Lower lobe of right lung (tissue), 2 donors: Measurements from ENCODE around the gene NRXN3. TPM values are rescaled to one million over a fixed set of nuclear protein-coding genes. Genes with fewer than 3 reads are reported as not detected.

Experiments used
- ATAC-seq, 2 donors: fragments of 200-7000 bp; cut with Tn5 transposase; one replicate each; pipeline ENCODE4 v1.9.1; 2020 to 2022; ENCODE audit warnings: mild to moderate bottlenecking in 2 of 2, moderate library complexity in 2 of 2
- DNase-seq: peaks from one replicate; pipeline ENCODE4 v3.0.0-alpha.2; 2020
- H3K27ac ChIP-seq: fragments of 200-600 bp; one replicate; pipeline ENCODE4 v1.8.0; 2022
- H3K27me3 ChIP-seq: fragments of 200-600 bp; one replicate; pipeline ENCODE4 v1.8.0; 2022; ENCODE audit warnings: low read depth
- H3K36me3 ChIP-seq: fragments of 200-600 bp; one replicate; pipeline ENCODE4 v1.8.0; 2022; ENCODE audit warnings: mild to moderate bottlenecking
- H3K4me1 ChIP-seq: fragments of 200-600 bp; one replicate; pipeline ENCODE4 v1.8.0; 2022
- H3K4me3 ChIP-seq: fragments of 200-600 bp; one replicate; pipeline ENCODE4 v1.8.0; 2022; ENCODE audit warnings: mild to moderate bottlenecking
- H3K9me3 ChIP-seq: fragments of 200-600 bp; one replicate; pipeline ENCODE4 v1.8.0; 2022
- intact Hi-C: fragments of 100-400 bp; cut with DNase I; formaldehyde crosslinking; loops from one replicate; pipeline ENCODE4 v1.11.0; 2022
- total RNA-seq: library from RNA; stranded (reverse); fragmentation: NEBNext Ultra II Directional; extraction: Animal tissue kit (Norgen Biotek cat#: 25700); gene quantifications from one replicate; pipeline ENCODE4 v1.2.1, GENCODE V29; 2021
- TF ChIP-seq, protein P1 (sequence below): fragments of 200-600 bp; IDR thresholded peaks from one replicate; pipeline ENCODE4 v1.8.0; 2022; ENCODE audit warnings: antibody characterized with exemption, mild to moderate bottlenecking
- donor health status: DM: no; HTN: yes; CAD: no; lungs with severe emphysema.

NRXN3 gene
- total RNA-seq, 1 donor from 2014 or later, result 9.0 TPM

- no peaks in the 10 kb centered on the region for H3K27me3 ChIP-seq
These were observed 1536.2 kb downstream of the NRXN3 start for GRCh38 chr14:79706382-79706781.

GRCh38 chr14:79708426-79709388, 1538.5 kb downstream of the NRXN3 start:
- intact Hi-C loops, result no loop called here
- TF ChIP-seq, protein P1, sequence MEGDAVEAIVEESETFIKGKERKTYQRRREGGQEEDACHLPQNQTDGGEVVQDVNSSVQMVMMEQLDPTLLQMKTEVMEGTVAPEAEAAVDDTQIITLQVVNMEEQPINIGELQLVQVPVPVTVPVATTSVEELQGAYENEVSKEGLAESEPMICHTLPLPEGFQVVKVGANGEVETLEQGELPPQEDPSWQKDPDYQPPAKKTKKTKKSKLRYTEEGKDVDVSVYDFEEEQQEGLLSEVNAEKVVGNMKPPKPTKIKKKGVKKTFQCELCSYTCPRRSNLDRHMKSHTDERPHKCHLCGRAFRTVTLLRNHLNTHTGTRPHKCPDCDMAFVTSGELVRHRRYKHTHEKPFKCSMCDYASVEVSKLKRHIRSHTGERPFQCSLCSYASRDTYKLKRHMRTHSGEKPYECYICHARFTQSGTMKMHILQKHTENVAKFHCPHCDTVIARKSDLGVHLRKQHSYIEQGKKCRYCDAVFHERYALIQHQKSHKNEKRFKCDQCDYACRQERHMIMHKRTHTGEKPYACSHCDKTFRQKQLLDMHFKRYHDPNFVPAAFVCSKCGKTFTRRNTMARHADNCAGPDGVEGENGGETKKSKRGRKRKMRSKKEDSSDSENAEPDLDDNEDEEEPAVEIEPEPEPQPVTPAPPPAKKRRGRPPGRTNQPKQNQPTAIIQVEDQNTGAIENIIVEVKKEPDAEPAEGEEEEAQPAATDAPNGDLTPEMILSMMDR, result no peak
- no peak overlapping the region for H3K4me3 ChIP-seq
- H3K27ac ChIP-seq, result no peak overlapping the region
- DNase-seq (no peak), ATAC-seq (no peak)
- H3K9me3 ChIP-seq, result no peaks in the 10 kb centered on the region
- no peaks in the 10 kb centered on the region for H3K36me3 ChIP-seq
- no peaks in the 10 kb centered on the region for H3K4me1 ChIP-seq
- H3K27me3 ChIP-seq, result no peaks in the 10 kb centered on the region

More at GRCh38 chr14:79706382-79706781, 1536.2 kb downstream of the NRXN3 start:
- H3K27ac ChIP-seq, result no peak overlapping the region
- ATAC-seq, result no peak
- no peaks in the 10 kb centered on the region for H3K9me3 ChIP-seq
- TF ChIP-seq, protein P1, result no peak
- intact Hi-C loops, result no loop called here
- H3K4me3 ChIP-seq, result no peak overlapping the region
- no peaks in the 10 kb centered on the region for H3K4me1 ChIP-seq
- H3K36me3 ChIP-seq, result no peaks in the 10 kb centered on the region
- DNase-seq, result no peak

- H3K4me1 ChIP-seq, result no peaks in the 10 kb centered on the region
- intact Hi-C loops, result no loop called here
- H3K36me3 ChIP-seq, result no peaks in the 10 kb centered on the region
- H3K9me3 ChIP-seq, result no peaks in the 10 kb centered on the region
- no peaks in the 10 kb centered on the region for H3K27me3 ChIP-seq
- TF ChIP-seq, protein P1, result no peak
- no peak for DNase-seq
- no peak overlapping the region for H3K27ac ChIP-seq
- no peak for ATAC-seq
- H3K4me3 ChIP-seq, result no peak overlapping the region
These were observed 1539.4 kb downstream of the NRXN3 start for GRCh38 chr14:79709573-79709972.

GRCh38 chr14:79712302-79712950, 1542.3 kb downstream of the NRXN3 start:
- no peaks in the 10 kb centered on the region for H3K9me3 ChIP-seq
- TF ChIP-seq, protein P1, result no peak
- no peaks in the 10 kb centered on the region for H3K36me3 ChIP-seq
- no peak for ATAC-seq
- H3K4me3 ChIP-seq, result no peak overlapping the region
- H3K27ac ChIP-seq, result no peak overlapping the region
- no peak for DNase-seq
- H3K4me1 ChIP-seq, result no peaks in the 10 kb centered on the region
- no peaks in the 10 kb centered on the region for H3K27me3 ChIP-seq
- intact Hi-C loops, result no loop called here

DNA sequence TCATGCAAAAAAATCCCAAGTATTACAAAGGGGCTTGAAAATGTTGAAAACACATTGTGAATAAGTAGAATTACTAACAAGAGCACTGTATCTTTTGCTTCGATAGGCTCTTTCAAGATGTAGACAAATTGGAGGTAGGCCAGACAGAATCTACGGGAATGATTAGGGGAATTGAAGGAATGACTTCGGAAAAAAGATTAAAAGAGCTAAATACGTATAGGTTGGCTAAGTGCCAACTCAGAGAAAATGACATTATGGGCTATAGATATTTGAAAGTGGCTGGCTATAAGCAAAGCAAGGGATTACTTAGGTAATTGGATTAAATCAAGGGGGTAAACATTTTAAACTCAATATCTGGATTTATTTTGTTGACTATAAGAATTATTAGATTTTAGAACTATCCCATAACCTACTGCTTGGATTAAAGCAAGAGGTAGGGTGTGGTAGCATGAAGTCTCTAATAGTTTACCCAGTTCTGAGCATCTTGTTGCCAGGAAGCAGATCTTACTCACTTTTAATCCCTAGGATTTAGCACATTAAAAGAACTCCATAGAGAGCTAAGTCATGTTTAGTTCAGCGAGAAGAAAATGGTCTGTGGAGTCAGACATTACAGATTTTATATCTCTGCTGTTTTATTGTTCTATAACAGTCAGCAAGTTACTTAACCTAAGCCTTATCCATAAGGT, 1551.4 kb downstream of the NRXN3 start:
- ATAC-seq (no peak), DNase-seq (no peak)
- no peaks in the 10 kb centered on the region for H3K4me1 ChIP-seq
- H3K27me3 ChIP-seq, result no peaks in the 10 kb centered on the region
- intact Hi-C loops, result no loop called here
- TF ChIP-seq, protein P1, result no peak
- no peaks in the 10 kb centered on the region for H3K36me3 ChIP-seq
- no peak overlapping the region for H3K4me3 ChIP-seq
- H3K27ac ChIP-seq, result no peak overlapping the region
- H3K9me3 ChIP-seq, result no peaks in the 10 kb centered on the region
